GM20431 (cell line): ENCODE measurements around the gene LEF1.

Experiments
- in situ Hi-C: fragments of 300-500 bp; cut with MseI, MboI; formaldehyde crosslinking; loops from one replicate; pipeline ENCODE4 v1.15.0; 2020; ENCODE audit warnings: low sequenced_read_pairs; ENCODE audit not compliant: unreplicated experiment

Gene LEF1

GRCh38 chr4:108116423-108117168 is 52.1 kb downstream of the LEF1 start:
- in situ Hi-C loops: no loop called here

- in situ Hi-C loops: no loop called here
These were observed 53.6 kb downstream of the LEF1 start for GRCh38 chr4:108115168-108115526.

- in situ Hi-C loops: no loop called here
These were observed 54.2 kb downstream of the LEF1 start for GRCh38 chr4:108114503-108114902.

GRCh38 chr4:108113229-108113628 is 55.5 kb downstream of the LEF1 start:
- in situ Hi-C loops: no loop called here

DNA sequence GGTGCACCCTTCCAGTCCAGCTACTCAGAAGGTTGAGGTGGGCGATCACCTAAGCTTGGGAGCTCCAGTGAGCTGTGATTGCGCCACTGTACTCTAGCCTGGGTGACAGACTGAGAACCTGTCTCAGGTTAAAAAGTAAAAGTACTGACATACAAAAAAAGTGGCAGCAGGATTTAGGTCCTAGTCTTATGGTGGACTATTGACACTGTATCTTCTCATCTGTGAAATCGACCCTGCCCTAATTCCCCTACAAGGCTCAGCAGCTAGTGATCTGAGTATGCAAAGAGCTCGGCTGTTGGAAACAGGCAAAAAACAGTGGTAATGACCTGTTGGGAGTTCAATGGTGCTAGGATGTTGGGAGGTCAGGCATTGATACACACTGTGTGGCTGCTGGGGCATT is 57.0 kb downstream of the LEF1 start:
- in situ Hi-C loops: no loop called here

DNA sequence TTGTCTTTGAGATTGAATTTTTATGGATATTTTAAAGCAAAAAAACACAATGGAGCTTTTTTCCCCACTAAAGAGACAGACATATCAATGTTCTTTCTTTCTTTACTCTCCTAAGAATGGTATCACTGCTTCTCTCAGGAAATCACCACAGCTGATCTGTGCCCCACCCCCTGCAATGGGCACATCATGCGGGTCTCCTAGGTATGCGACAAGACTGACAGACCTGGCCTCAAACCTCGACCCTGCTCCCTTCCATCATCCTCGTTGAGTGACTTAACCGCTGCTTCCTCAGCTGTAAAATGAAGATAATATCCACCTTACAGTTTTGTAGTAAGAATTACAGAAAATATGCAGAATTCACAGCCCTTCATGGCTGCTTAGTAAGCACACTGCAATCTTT is 58.3 kb downstream of the LEF1 start:
- in situ Hi-C loops: no loop called here

- in situ Hi-C loops: no loop called here
These were observed 58.7 kb downstream of the LEF1 start for GRCh38 chr4:108109997-108110416.

DNA sequence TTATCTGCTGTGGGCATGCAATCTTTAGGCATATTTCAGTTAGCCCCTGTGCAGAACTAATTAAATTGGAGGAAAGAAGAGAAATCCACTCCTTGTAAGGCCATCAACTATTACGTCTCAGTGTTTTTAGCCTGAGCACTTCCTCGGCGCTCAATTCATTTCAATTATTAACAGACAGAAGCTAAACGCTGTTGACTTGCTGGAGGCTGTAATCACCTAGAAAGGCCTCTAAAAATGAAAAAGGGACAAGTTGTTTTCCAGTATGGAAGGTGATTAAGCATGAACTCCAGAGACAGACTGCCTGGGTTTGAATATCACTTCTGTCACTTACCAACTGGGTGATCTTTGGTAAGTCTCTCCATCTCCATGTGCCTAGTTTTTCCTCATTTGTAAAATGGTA is 59.6 kb downstream of the LEF1 start:
- in situ Hi-C loops: no loop called here

- in situ Hi-C loops: no loop called here
These were observed 60.9 kb downstream of the LEF1 start for GRCh38 chr4:108107729-108108382.

DNA sequence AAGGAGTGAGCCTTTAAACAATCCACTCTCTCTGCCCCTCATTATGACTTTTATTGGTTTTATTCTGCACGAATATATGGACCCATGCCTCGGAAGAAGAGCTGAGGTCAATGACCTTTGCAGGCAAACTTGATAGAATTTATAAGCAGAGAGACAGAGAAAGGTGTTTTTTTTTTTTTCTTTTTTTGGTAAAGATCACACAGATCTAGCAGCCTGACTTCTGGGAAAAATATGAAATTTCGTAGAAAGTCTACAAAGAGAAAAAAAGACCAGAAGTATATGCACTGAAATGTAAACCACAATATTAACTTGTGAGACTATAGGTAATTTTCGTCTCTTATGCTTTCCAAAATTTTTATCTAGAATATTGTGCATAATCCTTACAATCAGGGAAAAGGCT is 61.6 kb downstream of the LEF1 start:
- in situ Hi-C loops: no loop called here

DNA sequence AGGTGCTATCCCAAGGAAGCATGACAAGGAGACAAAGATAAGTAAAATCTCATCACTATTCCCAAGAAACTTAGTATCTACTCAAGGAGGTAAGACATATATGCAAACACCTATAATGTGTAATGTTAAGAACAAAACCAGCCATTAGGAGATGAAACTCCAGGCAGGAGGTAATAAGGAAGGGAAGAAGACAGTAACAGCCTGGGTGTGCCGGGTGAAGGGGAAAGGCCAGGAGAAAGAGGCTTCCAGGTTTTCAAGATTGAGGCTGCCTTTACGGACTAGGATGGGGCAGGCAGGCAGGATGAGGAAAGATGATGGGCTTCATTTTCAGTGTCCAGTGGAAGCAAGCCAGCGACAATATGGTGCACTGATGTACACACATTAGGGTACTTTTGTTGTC is 62.5 kb downstream of the LEF1 start:
- in situ Hi-C loops: no loop called here

- in situ Hi-C loops: no loop called here
These were observed 65.5 kb downstream of the LEF1 start for GRCh38 chr4:108103099-108103862.

GRCh38 chr4:108100827-108101226 is 67.9 kb downstream of the LEF1 start:
- in situ Hi-C loops: no loop called here

DNA sequence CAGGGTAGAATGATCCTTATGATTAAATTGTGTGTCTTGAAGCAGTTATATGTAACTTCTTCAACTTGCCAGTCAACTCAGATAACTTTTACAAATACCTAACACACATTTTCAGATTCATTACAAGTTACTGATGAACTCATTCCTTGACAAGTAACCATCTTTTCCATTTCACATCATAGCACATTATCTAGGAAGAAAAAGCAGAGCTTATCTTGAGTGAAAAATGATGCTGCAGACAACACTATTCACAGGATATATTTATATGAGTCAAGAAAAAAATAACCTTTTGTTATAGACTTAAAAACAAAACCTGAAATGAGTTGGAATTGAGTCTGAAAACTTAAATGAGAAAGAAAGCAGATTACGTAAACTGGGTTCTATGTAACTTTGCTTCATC is 68.9 kb downstream of the LEF1 start:
- in situ Hi-C loops: no loop called here

DNA sequence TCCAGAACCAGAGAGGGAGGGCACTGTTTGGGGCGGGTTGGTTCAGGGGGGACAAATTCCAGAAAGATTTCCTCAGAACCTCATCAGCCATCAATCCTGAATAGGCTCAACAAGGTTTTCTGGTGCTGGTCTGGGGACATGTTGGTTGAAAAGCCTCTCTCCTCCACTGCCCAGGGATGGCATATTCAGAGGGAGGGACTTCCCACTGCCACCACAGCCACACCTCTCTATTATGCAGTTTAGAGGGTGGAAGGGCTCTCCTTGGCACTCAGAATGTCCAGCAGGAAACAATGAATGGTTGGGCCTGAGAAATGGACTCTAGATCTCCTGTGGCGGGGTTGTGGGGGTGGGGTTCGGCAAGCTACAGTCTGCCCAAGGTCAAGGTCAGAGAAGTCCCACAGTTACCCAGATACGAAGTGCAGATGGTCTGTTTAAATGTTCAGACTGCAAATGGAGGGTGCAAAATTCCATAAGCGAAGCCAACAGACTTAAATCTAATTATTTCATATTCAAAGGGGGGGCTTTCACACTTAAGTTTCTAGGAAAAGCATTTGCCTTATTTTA is 70.7 kb downstream of the LEF1 start:
- in situ Hi-C loops: no loop called here

GRCh38 chr4:108094923-108095482 is 73.7 kb downstream of the LEF1 start:
- in situ Hi-C loops: no loop called here

GRCh38 chr4:108094131-108094530 is 74.6 kb downstream of the LEF1 start:
- in situ Hi-C loops: no loop called here

- in situ Hi-C loops: no loop called here
These were observed 76.4 kb downstream of the LEF1 start for GRCh38 chr4:108092288-108092687.

- in situ Hi-C loops: no loop called here
These were observed 81.3 kb downstream of the LEF1 start for GRCh38 chr4:108087293-108087967.

DNA sequence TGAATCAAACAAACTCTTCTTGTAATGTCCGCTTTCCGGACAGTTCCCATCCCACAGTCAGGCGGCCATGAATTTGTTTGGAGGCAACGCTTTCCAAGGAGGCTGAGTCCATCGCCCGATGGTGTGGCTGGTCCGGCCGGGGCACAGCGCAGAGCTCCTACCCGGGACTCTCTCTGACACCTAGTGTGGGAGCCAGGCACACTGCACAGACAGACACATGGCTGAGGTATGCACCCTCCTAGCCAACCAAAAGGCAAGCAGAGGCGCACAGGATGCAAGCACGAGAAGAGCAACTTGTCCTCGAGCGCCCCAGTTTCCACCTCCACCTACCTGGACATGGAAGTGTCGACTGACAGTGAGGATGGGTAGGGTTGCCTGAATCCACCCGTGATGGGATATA is 87.5 kb downstream of the LEF1 start:
- in situ Hi-C loops: no loop called here
